PFSK-1 (cell line): ENCODE data around the gene APBA3. TPM values are rescaled to one million over a fixed set of nuclear protein-coding genes. Genes with fewer than 3 reads are reported as not detected.

Source experiments
- FOXP2 ChIP-seq: optimal IDR thresholded peaks from 2 replicates; pipeline ENCODE3; 2011; ENCODE audit warnings: borderline replicate concordance, control low read depth, inconsistent platforms; ENCODE audit not compliant: insufficient read depth; ENCODE audit errors: extremely low read length, extremely low read depth
- POLR2AphosphoS5 ChIP-seq: IDR thresholded peaks from 2 replicates; pipeline ENCODE4 v1.6.1; 2012; ENCODE audit warnings: low read depth, mild to moderate bottlenecking, control low read depth, low read length, moderate library complexity
- REST ChIP-seq, 2 experiments: IDR thresholded peaks; 2 replicates each; pipeline versions ENCODE4 v1.6.1 to v1.8.0; 2011 to 2012; ENCODE audit warnings: low read depth in 2 of 2, low read length in 2 of 2, control low read depth in 1 of 2, inconsistent platforms in 1 of 2, mild to moderate bottlenecking in 1 of 2, moderate library complexity in 1 of 2; ENCODE audit not compliant: insufficient read depth in 1 of 2
- SIN3A ChIP-seq: IDR thresholded peaks from 2 replicates; pipeline ENCODE4 v1.6.1; 2012; ENCODE audit warnings: mild to moderate bottlenecking, low read length, moderate library complexity, borderline replicate concordance; ENCODE audit not compliant: insufficient read depth
- TAF1 ChIP-seq: IDR thresholded peaks from 2 replicates; pipeline ENCODE4 v1.6.1; 2012; ENCODE audit warnings: low read length, control low read depth, borderline replicate concordance; ENCODE audit not compliant: insufficient read depth
- polyA plus RNA-seq: library from polyadenylated mRNA; unstranded; fragments of >200 nt; gene quantifications from one replicate; pipeline ENCODE4 v1.2.1, GENCODE V29; 2012; ENCODE audit warnings: low read depth, missing spikeins; ENCODE audit not compliant: insufficient read length

APBA3 gene
- polyA plus RNA-seq: 29.4 TPM

- TF ChIP-seq FOXP2 (peak; percentile 56), TAF1 (0 out of 2 replicates have a peak, but pooled peaks have one; percentile 68), POLR2AphosphoS5 (peak; percentile 86), REST (IDR thresholded peaks at IDR 0.05; ENCODE audit: insufficient read depth in 1 of 2, low read depth in 2 of 2, low read length in 2 of 2) (no peak)
These were observed at the start of gene APBA3 for GRCh38 chr19:3761382-3762129. APBA3 (minus strand) TSS chr19:3761692; CDS start chr19:3760264, 1,428 bp downstream.

GRCh38 chr19:3810708-3811355, 49.3 kb upstream of the APBA3 start:
- no peak for TF ChIP-seq REST (IDR thresholded peaks at IDR 0.05; ENCODE audit: insufficient read depth in 1 of 2, low read depth in 2 of 2, low read length in 2 of 2)
- no peak for TF ChIP-seq FOXP2
- no peak for TF ChIP-seq SIN3A
- no peak for TF ChIP-seq POLR2AphosphoS5
- TF ChIP-seq TAF1: no peak

- no peak for TF ChIP-seq TAF1
- no peak for TF ChIP-seq SIN3A
- TF ChIP-seq POLR2AphosphoS5: no peak
- TF ChIP-seq FOXP2: no peak
- no peak for TF ChIP-seq REST (IDR thresholded peaks at IDR 0.05; ENCODE audit: insufficient read depth in 1 of 2, low read depth in 2 of 2, low read length in 2 of 2)
These were observed 48.6 kb upstream of the APBA3 start for GRCh38 chr19:3809881-3810707.

- TF ChIP-seq SIN3A: no peak
- TF ChIP-seq POLR2AphosphoS5: no peak
- TF ChIP-seq TAF1: no peak
- no peak for TF ChIP-seq REST (IDR thresholded peaks at IDR 0.05; ENCODE audit: insufficient read depth in 1 of 2, low read depth in 2 of 2, low read length in 2 of 2)
- no peak for TF ChIP-seq FOXP2
These were observed 47.1 kb upstream of the APBA3 start for GRCh38 chr19:3808420-3809143.
